ENCODE results near the gene ACP6.

The ACP6 gene

DNA sequence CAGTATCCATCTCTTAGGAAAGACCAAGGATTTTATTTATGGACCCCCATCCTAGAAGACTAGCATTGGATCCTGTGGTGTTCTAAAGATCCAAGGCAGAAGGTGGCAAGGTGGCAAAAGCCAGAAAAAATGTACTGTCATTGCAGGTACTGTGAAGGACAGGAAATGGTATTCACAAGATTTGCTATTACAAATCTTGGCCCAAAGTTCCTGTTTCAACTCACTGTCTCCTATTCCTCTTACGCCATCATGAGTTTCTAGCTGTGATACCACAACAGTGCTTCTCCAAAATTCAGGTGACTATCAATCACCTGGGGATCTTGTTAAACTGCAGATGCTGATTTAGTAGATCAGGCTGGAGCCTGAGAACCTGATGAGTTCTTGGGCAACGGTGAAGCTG is 21.4 kb downstream of the ACP6 start:
- no peak for DNase-seq

- no peak for DNase-seq
These were observed 22.3 kb downstream of the ACP6 start for GRCh38 chr1:147647796-147648633.

DNA sequence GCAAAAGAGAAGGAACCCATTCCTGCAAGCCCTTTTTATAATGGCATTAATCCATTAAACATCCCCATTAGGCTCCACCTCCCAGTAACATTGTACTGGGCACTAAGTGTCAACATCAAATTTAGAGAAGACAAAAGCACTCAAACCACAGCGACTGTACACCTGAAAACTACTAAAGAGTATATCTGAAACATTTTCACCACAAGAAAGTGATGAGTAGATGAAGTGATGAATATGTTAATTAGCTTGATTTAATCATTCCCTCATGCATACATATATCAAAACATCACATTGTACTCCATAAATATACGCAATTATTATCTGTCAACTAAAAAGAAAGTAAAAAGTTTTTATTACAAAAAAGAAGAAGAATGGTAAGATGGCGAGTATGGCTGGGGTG is 26.4 kb downstream of the ACP6 start:
- no peak for DNase-seq

- no peak for DNase-seq
These were observed 28.4 kb downstream of the ACP6 start for GRCh38 chr1:147641695-147642592.

- no peak for DNase-seq
These were observed 29.0 kb downstream of the ACP6 start for GRCh38 chr1:147641291-147641690.

- DNase-seq, result peak; percentile 54
These were observed 29.7 kb downstream of the ACP6 start for GRCh38 chr1:147640553-147641165.

GRCh38 chr1:147636314-147636713 is 34.0 kb downstream of the ACP6 start:
- no peak for DNase-seq

- no peak for DNase-seq
These were observed 35.0 kb downstream of the ACP6 start for GRCh38 chr1:147635342-147635741.

DNA sequence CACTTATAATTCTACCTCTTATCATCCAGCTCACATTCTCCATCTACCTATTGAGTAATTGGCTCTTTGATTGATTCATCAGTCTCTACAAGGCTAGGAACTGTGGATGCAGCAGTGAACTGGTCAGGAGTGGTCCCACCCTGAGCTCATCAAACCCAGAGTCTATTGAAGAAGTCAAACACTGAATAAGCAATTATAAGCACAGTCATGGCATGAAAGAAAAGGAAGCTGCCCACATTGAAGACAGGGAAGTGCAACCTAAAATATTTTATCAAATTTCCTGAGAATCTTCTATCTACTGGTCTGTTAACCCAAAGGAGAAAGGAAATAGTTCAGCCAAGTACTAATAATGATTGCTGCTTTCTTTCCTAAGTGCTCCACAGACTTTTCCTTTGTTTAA is 35.7 kb downstream of the ACP6 start:
- DNase-seq, result no peak

DNA sequence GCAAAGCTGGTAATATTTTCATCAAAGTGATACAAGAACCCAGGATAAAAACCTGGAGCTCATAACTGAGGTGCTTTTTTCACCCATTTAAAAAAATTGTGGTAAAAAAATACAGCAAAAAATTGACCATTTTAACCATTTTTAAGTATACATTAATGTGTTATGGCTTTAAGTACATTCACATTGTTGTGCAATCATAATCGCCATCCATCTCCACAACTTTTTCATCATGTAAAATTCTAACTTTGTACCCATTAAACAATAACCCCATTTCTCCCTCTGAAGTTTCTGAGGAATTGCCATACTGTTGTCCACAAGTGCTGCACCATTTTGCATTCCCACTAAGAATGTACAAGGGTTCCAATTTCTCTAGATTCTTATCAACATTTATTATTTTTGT is 36.6 kb downstream of the ACP6 start:
- DNase-seq, result no peak

DNA sequence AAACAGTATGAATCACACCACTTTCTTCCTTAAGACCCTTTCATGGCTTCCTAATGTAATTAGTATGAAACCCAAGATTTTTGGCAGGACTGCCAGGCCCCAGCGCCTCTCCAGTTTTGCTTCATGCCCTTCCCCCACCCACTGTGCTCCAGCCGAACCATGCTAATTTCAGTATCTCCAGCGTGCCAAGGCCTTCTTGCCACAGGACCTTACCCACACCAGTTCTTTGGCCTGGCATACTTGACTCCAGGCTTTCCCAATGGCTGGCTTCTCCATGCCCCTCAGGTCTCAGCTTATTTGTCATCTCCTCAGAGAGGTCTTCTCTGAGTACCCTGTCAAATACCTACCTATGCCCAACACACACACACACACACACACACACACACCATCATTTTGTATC is 38.5 kb downstream of the ACP6 start:
- no peak for DNase-seq

DNA sequence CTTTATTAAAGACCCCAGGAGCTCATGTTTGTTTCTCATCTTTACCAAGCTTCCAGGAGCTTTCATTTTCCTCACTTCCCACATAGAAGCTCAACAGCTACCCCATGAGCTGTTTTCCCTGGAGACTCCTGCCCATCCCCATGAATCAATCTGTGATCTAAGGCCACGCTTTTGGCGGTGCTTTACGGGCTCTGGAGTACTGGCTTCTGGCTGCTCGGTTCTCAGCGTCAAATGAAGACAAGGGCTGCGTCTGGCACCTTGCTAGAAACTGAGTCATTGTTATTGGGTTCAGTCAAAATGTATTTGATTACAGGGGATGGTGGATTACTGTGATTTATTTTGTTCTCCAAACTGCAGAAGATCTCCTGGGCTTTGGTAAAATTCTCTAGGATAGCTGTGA is 39.9 kb downstream of the ACP6 start:
- no peak for DNase-seq

DNA sequence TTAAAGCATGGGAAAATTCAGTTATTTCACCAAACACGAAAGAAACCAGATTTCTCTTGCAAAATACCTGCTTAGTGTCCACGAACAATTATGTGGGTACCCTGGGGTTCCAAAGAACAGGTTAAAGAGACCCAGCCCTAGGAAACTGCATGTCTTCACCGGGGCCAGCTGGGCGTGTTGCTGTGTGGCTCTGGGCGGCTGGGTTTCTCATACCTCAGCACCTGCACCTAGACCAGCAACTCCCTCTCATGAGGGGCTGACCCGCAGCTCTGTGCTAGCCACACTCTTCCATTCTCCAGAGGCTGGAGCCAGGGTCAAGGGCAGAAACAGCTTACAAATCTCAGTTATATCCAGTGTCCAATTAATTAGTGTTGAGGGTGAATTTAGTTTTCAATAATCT is 40.3 kb downstream of the ACP6 start:
- DNase-seq, result no peak

GRCh38 chr1:147628441-147628840 is 41.9 kb downstream of the ACP6 start:
- DNase-seq, result no peak

GRCh38 chr1:147627435-147628110 is 42.8 kb downstream of the ACP6 start:
- DNase-seq, result no peak

- DNase-seq, result no peak
These were observed 43.6 kb downstream of the ACP6 start for GRCh38 chr1:147626739-147627138.

GRCh38 chr1:147626291-147626690 is 44.0 kb downstream of the ACP6 start:
- DNase-seq, result no peak

DNA sequence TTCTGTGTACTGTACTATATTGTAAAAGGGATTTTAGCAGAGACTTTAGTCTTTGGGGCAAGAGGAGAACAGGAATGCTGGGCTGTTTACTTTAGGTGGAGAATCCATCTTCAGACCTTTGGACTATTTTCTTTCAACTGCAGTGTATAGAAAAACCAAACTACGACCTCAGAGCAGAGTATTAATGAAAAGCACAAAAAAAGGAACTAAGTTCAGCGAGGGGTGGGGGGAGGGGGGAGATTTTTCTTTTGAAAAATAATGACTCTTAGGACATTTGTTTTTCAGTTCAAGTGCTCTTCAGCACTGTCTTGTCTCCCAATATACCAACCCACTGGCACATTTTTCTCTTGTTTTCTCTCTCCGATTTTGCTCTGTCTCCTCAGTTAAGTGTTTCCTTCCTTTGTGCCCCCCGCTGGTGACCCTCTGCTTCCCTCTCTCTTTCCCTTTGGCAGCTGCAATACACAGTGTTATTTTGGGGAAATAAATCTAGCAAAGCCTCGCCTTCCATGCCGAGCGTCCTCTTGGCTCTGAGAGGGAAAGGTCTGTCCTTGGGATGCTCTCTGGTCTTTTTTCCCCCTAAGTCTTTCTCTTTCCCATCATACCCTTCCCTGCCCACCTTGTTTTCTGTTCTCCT is 44.8 kb downstream of the ACP6 start:
- DNase-seq, result no peak

GRCh38 chr1:147624529-147624928 is 45.8 kb downstream of the ACP6 start:
- no peak for DNase-seq

- DNase-seq, result no peak
These were observed 46.3 kb downstream of the ACP6 start for GRCh38 chr1:147624011-147624410.

GRCh38 chr1:147622731-147623130 is 47.6 kb downstream of the ACP6 start:
- DNase-seq, result no peak

DNA sequence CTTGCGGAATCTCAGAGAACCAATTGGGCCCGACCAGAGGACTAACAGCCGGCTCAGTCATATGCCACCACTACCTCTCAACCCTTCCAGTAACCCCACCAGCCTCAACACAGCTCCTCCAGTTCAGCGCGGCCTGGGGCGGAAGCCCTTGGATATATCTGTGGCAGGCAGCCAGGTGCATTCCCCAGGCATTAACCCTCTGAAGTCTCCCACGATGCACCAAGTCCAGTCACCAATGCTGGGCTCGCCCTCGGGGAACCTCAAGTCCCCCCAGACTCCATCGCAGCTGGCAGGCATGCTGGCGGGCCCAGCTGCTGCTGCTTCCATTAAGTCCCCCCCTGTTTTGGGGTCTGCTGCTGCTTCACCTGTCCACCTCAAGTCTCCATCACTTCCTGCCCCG is 49.8 kb downstream of the ACP6 start:
- DNase-seq, result no peak

DNA sequence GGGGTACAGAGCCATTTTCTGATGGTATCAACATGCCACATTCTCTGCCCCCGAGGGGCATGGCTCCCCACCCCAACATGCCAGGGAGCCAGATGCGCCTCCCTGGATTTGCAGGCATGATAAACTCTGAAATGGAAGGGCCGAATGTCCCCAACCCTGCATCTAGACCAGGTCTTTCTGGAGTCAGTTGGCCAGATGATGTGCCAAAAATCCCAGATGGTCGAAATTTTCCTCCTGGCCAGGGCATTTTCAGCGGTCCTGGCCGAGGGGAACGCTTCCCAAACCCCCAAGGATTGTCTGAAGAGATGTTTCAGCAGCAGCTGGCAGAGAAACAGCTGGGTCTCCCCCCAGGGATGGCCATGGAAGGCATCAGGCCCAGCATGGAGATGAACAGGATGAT is 50.6 kb downstream of the ACP6 start:
- DNase-seq, result no peak

Data from activated effector memory CD4-positive, alpha-beta T cell treated with Interleukin-2 at 50 U/mL for 16 hours (primary cell).